Neutrophil (primary cell): ENCODE results near the gene CELA2A.
A peak's percentile ranks its signal among the peaks of the same experiment; 100 is the strongest.
"Not testable (repeated sequence)": the region's sequence is repeated elsewhere in the genome, so short reads cannot be mapped to it uniquely, and the experiment has no call there.

Experiments
- H3K27ac ChIP-seq: fragments of 200-600 bp; sonication (generic); 2 replicates; pipeline ENCODE4 v1.5.1; 2016; ENCODE audit warnings: mild to moderate bottlenecking, moderate library complexity
- H3K27me3 ChIP-seq: fragments of 200-600 bp; sonication (generic); 2 replicates; pipeline ENCODE4 v1.6.0; 2016; ENCODE audit warnings: mild to moderate bottlenecking
- H3K36me3 ChIP-seq: fragments of 200-600 bp; sonication (generic); 2 replicates; pipeline ENCODE4 v1.5.1; 2017
- H3K4me1 ChIP-seq, 2 experiments: fragments of 200-600 bp in 1 of 2; sonication (generic) in 1 of 2; 1 replicate in 1 of 2; 2 replicates in 1 of 2; pipeline versions ENCODE4 v1.5.1 to v1.6.1; 2013 to 2016; ENCODE audit warnings: low read depth in 1 of 2, low read length in 1 of 2, mild to moderate bottlenecking in 1 of 2, moderate library complexity in 1 of 2; ENCODE audit not compliant: control insufficient read depth in 1 of 2, insufficient read depth in 1 of 2
- H3K4me3 ChIP-seq, 2 experiments: fragments of 200-600 bp in 1 of 2; sonication (generic) in 1 of 2; 1 replicate in 1 of 2; 2 replicates in 1 of 2; pipeline ENCODE4 v1.5.1; 2013 to 2016; ENCODE audit warnings: low read depth in 1 of 2, low read length in 1 of 2, mild to moderate bottlenecking in 1 of 2, moderate library complexity in 1 of 2
- H3K9me3 ChIP-seq: fragments of 200-600 bp; sonication (generic); 2 replicates; pipeline ENCODE4 v1.5.1; 2016
- TF ChIP-seq, protein P1 (sequence below): fragments of 200-600 bp; sonication (generic); IDR thresholded peaks from 2 replicates; pipeline ENCODE4 v1.5.1; 2016; ENCODE audit warnings: antibody characterized with exemption

The CELA2A gene

DNA sequence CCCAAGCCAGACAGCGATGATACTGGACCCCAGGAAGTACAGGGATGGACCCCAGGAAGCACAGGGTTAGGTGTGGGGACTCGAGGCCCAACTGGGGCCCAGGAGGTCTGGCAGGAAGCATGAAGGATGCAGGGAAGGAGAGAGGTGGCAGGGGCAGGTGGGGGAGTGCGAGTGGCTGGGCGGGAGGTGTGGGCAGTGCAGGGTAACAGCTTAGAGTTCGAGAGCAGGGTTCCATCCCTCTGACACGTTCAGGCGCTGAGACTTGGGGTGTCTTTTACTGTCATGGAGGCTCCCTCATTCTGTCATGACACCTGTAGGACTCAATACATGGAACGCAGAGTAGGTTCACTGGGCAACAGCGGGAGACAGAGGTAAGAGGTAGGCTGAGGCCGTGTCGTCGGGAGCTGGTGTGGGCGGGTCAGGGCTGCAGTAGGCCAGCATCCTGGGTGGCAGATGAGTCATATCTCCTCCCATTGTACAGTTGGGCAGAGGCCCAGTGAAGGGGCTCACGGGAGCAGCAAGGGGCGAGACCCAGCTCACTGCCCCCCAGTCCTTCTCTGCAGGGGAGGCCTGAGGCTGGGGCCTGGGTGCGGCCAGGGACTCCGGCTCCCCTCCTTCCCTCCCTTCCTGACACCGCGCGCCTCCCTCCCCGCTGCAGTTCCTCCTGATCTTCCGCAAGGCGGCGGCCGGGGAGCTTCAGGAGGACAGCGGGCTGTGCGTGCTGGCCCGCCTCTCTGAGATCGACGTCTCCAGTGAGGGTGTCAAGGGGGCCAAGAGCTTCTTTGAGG is 29.8 kb upstream of the CELA2A start:
- Histone ChIP-seq H3K27me3 (no peaks in the 10 kb centered on the region), H3K9me3 (no peaks in the 10 kb centered on the region), H3K36me3 (peaks cover 96% of the 10 kb centered on the region), H3K27ac (peak overlapping the region; percentile 82), H3K4me3 (no peak overlapping the region), H3K4me1 (peaks cover 15 to 33% of the 10 kb centered on the region in 2 experiments)
- TF ChIP-seq, protein P1, sequence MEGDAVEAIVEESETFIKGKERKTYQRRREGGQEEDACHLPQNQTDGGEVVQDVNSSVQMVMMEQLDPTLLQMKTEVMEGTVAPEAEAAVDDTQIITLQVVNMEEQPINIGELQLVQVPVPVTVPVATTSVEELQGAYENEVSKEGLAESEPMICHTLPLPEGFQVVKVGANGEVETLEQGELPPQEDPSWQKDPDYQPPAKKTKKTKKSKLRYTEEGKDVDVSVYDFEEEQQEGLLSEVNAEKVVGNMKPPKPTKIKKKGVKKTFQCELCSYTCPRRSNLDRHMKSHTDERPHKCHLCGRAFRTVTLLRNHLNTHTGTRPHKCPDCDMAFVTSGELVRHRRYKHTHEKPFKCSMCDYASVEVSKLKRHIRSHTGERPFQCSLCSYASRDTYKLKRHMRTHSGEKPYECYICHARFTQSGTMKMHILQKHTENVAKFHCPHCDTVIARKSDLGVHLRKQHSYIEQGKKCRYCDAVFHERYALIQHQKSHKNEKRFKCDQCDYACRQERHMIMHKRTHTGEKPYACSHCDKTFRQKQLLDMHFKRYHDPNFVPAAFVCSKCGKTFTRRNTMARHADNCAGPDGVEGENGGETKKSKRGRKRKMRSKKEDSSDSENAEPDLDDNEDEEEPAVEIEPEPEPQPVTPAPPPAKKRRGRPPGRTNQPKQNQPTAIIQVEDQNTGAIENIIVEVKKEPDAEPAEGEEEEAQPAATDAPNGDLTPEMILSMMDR = no peak

- Histone ChIP-seq H3K4me3 (no peak overlapping the region), H3K36me3 (peaks cover 97% of the 10 kb centered on the region), H3K27me3 (no peaks in the 10 kb centered on the region), H3K9me3 (no peaks in the 10 kb centered on the region), H3K4me1 (peaks cover 12 to 27% of the 10 kb centered on the region in 2 experiments), H3K27ac (peak overlapping the region; percentile 82)
- TF ChIP-seq, protein P1 = no peak
Observed at GRCh38 chr1:15427280-15427666, 29.3 kb upstream of the CELA2A start.

GRCh38 chr1:15428252-15428651 is 28.3 kb upstream of the CELA2A start:
- H3K9me3 ChIP-seq, H3K4me3 ChIP-seq, H3K27me3 ChIP-seq: not testable (repeated sequence)
- Histone ChIP-seq H3K4me1 (peaks cover 6 to 23% of the 10 kb centered on the region in 2 experiments), H3K27ac (peak overlapping the region; percentile 82), H3K36me3 (peaks cover 96% of the 10 kb centered on the region)

- H3K9me3 ChIP-seq = no peaks in the 10 kb centered on the region
- no peaks in the 10 kb centered on the region for H3K27me3 ChIP-seq
- TF ChIP-seq, protein P1 = no peak
- no peak overlapping the region for H3K4me3 ChIP-seq
- H3K4me1 ChIP-seq = peaks cover 1 to 22% of the 10 kb centered on the region in 2 experiments
- peak overlapping the region; percentile 82 for H3K27ac ChIP-seq
- H3K36me3 ChIP-seq = peaks cover 90% of the 10 kb centered on the region
Observed at GRCh38 chr1:15428815-15429435, 27.6 kb upstream of the CELA2A start.

GRCh38 chr1:15429701-15430149 is 26.8 kb upstream of the CELA2A start:
- H3K36me3 ChIP-seq = peaks cover 83% of the 10 kb centered on the region
- H3K4me1 ChIP-seq = peaks cover 9 to 23% of the 10 kb centered on the region in 2 experiments
- peak overlapping the region; percentile 82 for H3K27ac ChIP-seq
- TF ChIP-seq, protein P1 = no peak
- no peak overlapping the region for H3K4me3 ChIP-seq
- no peaks in the 10 kb centered on the region for H3K27me3 ChIP-seq
- H3K9me3 ChIP-seq = no peaks in the 10 kb centered on the region
